ENCODE results near the gene CPN2. TPM values are rescaled to one million over a fixed set of nuclear protein-coding genes. Genes with fewer than 3 reads are reported as not detected.

CPN2 gene
- total and polyA plus RNA-seq, 4 donors = not detected

DNA sequence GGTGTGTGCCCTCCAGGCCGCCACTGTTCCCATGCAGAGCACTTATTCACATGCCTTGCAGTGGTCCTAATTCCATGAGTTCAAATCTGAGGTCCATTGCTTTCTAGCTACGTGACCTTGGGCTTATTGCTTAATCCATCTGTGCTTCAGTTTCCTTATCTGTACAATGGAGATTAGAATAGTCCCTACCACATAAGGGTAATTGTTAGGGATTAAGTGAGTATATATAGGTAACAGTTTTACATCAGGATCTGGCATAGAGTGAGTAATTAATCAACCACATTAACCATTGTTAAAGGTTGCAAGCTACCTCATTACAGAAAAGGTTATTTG is 7.6 kb downstream of the CPN2 start:
- DNase-seq = no peak
- no peaks in the 10 kb centered on the region for H3K9me3 ChIP-seq (ENCODE audit: control insufficient read depth in 4 of 4, insufficient read depth in 3 of 4, low read length in 3 of 4)
- H3K27me3 ChIP-seq (ENCODE audit: control insufficient read depth in 3 of 3, insufficient read depth in 3 of 3, low read length in 2 of 3) = no peaks in the 10 kb centered on the region
- H3K4me3 ChIP-seq = no peak overlapping the region
- H3K4me1 ChIP-seq (ENCODE audit: control insufficient read depth in 5 of 5, insufficient read depth in 5 of 5, low read length in 5 of 5) = peaks cover 0 to under 1% (median 0%) of the 10 kb centered on the region in 5 donors
- no peak for ATAC-seq (ENCODE audit: insufficient read depth, low FRiP score)
- H3K9ac ChIP-seq (ENCODE audit: insufficient read depth in 1 of 2, low read length in 2 of 2) = no peak overlapping the region
- 70 to 73% methylated on average over 2 of the region's 2 CpGs for WGBS, 2 donors
- TF ChIP-seq, protein P1, sequence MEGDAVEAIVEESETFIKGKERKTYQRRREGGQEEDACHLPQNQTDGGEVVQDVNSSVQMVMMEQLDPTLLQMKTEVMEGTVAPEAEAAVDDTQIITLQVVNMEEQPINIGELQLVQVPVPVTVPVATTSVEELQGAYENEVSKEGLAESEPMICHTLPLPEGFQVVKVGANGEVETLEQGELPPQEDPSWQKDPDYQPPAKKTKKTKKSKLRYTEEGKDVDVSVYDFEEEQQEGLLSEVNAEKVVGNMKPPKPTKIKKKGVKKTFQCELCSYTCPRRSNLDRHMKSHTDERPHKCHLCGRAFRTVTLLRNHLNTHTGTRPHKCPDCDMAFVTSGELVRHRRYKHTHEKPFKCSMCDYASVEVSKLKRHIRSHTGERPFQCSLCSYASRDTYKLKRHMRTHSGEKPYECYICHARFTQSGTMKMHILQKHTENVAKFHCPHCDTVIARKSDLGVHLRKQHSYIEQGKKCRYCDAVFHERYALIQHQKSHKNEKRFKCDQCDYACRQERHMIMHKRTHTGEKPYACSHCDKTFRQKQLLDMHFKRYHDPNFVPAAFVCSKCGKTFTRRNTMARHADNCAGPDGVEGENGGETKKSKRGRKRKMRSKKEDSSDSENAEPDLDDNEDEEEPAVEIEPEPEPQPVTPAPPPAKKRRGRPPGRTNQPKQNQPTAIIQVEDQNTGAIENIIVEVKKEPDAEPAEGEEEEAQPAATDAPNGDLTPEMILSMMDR (IDR thresholded peaks at IDR 0.05; ENCODE audit: control extremely low read depth, extremely low read depth) = no peak
- no peak overlapping the region for H3K27ac ChIP-seq (ENCODE audit: low read depth in 1 of 2, low read length in 1 of 2)
- H3K36me3 ChIP-seq (ENCODE audit: control insufficient read depth in 4 of 4, insufficient read depth in 4 of 4, low read length in 4 of 4) = no peaks in the 10 kb centered on the region

DNA sequence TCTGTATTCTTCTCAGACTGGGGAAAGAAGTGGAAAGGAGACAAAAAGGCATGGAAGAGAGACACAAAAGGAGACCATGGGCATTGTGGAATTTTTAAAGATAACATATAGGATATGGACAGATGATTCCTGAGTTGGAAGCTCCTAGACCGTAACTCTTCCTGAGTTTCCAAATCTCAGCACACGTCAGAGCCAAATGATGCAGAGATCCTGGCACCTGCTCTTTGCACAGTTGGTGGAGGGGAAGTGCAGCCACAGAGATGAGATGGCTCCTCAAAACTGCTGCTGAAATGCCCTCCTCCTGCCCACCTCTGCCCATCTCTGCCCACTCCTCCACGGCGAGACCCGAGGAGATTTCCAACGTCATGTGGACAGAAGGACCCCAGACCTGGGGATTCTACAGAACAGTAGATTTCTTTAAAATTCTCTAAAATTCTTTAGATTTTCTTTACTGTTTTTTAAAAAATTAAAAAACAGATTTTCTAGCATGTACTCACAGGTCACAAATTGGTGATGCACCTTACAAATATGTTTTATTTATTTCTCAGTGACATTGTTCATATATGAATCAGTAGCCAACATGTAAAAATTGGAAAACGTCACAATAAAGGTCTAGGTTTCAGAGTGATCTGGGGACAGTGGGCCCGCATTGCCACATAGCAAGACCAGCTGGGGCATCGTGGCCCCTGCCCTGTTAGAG is 8.1 kb downstream of the CPN2 start:
- no peak for ATAC-seq (ENCODE audit: insufficient read depth, low FRiP score)
- H3K4me1 ChIP-seq (ENCODE audit: control insufficient read depth in 5 of 5, insufficient read depth in 5 of 5, low read length in 5 of 5) = peaks cover 0 to 5% (median 0%) of the 10 kb centered on the region in 5 donors
- H3K27me3 ChIP-seq (ENCODE audit: control insufficient read depth in 3 of 3, insufficient read depth in 3 of 3, low read length in 2 of 3) = no peaks in the 10 kb centered on the region
- H3K36me3 ChIP-seq (ENCODE audit: control insufficient read depth in 4 of 4, insufficient read depth in 4 of 4, low read length in 4 of 4) = no peaks in the 10 kb centered on the region
- H3K9ac ChIP-seq (ENCODE audit: insufficient read depth in 1 of 2, low read length in 2 of 2) = no peak overlapping the region
- WGBS, 2 donors = 90 to 92% methylated on average over 9 of the region's 9 CpGs
- DNase-seq = no peak
- no peak overlapping the region for H3K4me3 ChIP-seq
- H3K27ac ChIP-seq (ENCODE audit: low read depth in 1 of 2, low read length in 1 of 2) = no peak overlapping the region
- H3K9me3 ChIP-seq (ENCODE audit: control insufficient read depth in 4 of 4, insufficient read depth in 3 of 4, low read length in 3 of 4) = no peaks in the 10 kb centered on the region
- TF ChIP-seq, protein P1 (IDR thresholded peaks at IDR 0.05; ENCODE audit: control extremely low read depth, extremely low read depth) = no peak

DNA sequence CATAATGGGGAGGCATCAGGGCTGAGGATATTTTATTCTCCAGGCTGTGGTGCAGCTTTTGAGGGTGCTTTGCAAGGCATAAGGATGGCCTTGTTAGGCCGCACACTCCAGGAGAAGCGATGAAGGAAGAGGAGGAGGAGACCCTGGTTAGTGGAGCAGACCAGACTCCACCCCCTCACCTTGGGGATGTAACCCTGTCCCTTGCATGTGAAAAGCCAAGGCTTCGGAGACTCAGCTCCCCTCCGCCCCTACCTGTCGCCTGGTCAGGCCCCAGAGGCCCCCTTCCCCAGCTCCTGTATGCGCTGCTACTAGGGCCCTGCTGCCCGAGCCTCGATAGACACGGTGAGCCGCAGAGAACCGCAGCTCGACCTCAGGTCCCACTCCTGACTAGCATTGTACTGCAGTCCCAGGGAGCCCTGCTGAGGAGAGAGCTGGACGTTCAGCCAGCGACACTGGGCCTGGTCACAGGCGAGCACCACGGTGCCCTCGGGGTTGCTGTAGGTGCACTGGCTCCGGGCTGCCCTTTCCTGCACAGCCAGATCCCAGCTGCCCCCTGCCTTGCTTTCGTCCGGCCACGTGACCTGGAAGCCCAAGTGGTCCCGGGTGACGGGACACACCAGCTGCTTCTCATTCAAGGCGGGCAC is 10.2 kb downstream of the CPN2 start:
- H3K4me3 ChIP-seq = no peak overlapping the region
- 92 to 94% methylated on average over 24 of the region's 24 CpGs for WGBS, 2 donors
- TF ChIP-seq, protein P1 (IDR thresholded peaks at IDR 0.05; ENCODE audit: control extremely low read depth, extremely low read depth) = no peak
- no peaks in the 10 kb centered on the region for H3K9me3 ChIP-seq (ENCODE audit: control insufficient read depth in 4 of 4, insufficient read depth in 3 of 4, low read length in 3 of 4)
- no peaks in the 10 kb centered on the region for H3K27me3 ChIP-seq (ENCODE audit: control insufficient read depth in 3 of 3, insufficient read depth in 3 of 3, low read length in 2 of 3)
- H3K9ac ChIP-seq (ENCODE audit: insufficient read depth in 1 of 2, low read length in 2 of 2) = no peak overlapping the region
- ATAC-seq (ENCODE audit: insufficient read depth, low FRiP score) (no peak), DNase-seq (no peak)
- H3K36me3 ChIP-seq (ENCODE audit: control insufficient read depth in 4 of 4, insufficient read depth in 4 of 4, low read length in 4 of 4) = no peaks in the 10 kb centered on the region
- no peak overlapping the region for H3K27ac ChIP-seq (ENCODE audit: low read depth in 1 of 2, low read length in 1 of 2)
- H3K4me1 ChIP-seq (ENCODE audit: control insufficient read depth in 5 of 5, insufficient read depth in 5 of 5, low read length in 5 of 5) = peaks cover 0 to 5% (median 0%) of the 10 kb centered on the region in 5 donors

Data from lung (tissue), 12 donors.